Ovary (tissue), 3 donors: ENCODE measurements around the gene LCA5L.

Experiments
- EP300 ChIP-seq: sonication (generic); formaldehyde crosslinking; IDR thresholded peaks from one replicate; pipeline ENCODE4 v1.6.1; 2017; ENCODE audit warnings: antibody characterized with exemption
- POLR2A ChIP-seq: fragments of 450-650 bp; IDR thresholded peaks from one replicate; pipeline ENCODE4 v1.6.1; 2017; ENCODE audit warnings: antibody characterized with exemption, mild to moderate bottlenecking, moderate library complexity
- TF ChIP-seq, protein P1 (sequence below), 3 donors: fragments of 450-650 bp in 2 of 3; fragments of 200-600 bp in 1 of 3; IDR thresholded peaks; one replicate each; pipeline versions ENCODE4 v1.5.1 to v1.8.0; 2016 to 2022; ENCODE audit warnings: antibody characterized with exemption in 3 of 3, mild to moderate bottlenecking in 1 of 3
- donor health status: DM: no; HTN: no; CAD: no.

DNA sequence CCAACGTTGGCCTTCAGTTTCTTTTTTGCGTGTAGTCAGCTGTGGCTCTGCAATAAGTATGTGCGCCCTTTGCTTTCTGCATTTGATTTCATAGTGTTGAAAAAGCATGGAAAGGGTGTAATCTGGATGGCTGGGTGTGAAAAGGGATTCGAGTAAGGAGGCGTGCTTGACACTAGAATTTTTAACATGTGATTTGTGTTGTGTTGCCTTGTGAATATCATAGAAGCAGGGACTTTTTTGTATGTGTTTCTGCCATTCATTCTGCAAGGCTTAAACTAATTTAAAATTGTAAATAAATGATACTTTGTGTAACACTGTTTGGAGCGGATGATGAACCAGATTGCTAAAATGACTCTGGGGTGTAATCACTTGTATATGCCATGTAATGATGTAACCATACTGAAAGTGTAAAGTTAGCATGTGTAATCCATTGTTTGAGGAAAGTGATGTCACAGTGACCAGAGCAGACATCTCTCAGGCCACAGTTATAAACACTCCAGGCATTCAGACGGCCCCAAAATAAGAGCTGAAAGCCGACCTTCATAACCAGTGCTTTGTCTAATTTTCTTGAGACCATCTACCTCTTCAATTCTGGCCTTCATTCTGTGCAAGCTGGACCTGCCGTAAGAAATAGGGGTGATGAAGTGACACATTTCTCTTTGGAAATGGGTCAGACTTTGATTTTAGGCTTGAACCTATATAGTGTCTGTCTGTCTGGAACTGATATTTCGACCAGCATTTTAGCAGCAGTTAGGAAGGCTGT, 6.8 kb upstream of the LCA5L start:
- TF ChIP-seq, protein P1, sequence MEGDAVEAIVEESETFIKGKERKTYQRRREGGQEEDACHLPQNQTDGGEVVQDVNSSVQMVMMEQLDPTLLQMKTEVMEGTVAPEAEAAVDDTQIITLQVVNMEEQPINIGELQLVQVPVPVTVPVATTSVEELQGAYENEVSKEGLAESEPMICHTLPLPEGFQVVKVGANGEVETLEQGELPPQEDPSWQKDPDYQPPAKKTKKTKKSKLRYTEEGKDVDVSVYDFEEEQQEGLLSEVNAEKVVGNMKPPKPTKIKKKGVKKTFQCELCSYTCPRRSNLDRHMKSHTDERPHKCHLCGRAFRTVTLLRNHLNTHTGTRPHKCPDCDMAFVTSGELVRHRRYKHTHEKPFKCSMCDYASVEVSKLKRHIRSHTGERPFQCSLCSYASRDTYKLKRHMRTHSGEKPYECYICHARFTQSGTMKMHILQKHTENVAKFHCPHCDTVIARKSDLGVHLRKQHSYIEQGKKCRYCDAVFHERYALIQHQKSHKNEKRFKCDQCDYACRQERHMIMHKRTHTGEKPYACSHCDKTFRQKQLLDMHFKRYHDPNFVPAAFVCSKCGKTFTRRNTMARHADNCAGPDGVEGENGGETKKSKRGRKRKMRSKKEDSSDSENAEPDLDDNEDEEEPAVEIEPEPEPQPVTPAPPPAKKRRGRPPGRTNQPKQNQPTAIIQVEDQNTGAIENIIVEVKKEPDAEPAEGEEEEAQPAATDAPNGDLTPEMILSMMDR (IDR thresholded peaks at IDR 0.05): no peak
- TF ChIP-seq POLR2A (no peak), EP300 (no peak)
